Transverse colon (tissue), 4 donors: Measurements from ENCODE around the gene GBX1. TPM values are rescaled to one million over a fixed set of nuclear protein-coding genes. Genes with fewer than 3 reads are reported as not detected.

Experiments used
- DNase-seq: peaks from one replicate; pipeline ENCODE4 v3.0.0-alpha.2; 2019
- H3K27ac ChIP-seq, 4 donors: fragments of 200-600 bp; sonication (generic); 2 replicates each; pipeline ENCODE4 v1.5.1; 2016 to 2018; ENCODE audit warnings: inconsistent platforms in 4 of 4
- H3K27me3 ChIP-seq: fragments of 200-600 bp; sonication (generic); 2 replicates; pipeline ENCODE4 v1.5.1; 2017; ENCODE audit warnings: inconsistent platforms
- H3K36me3 ChIP-seq, 4 donors: fragments of 200-600 bp; sonication (generic); 2 replicates each; pipeline ENCODE4 v1.5.1; 2017 to 2019; ENCODE audit warnings: inconsistent platforms in 4 of 4
- H3K4me1 ChIP-seq, 4 donors: fragments of 200-600 bp; sonication (generic); 2 replicates each; pipeline ENCODE4 v1.5.1; 2017 to 2020; ENCODE audit warnings: inconsistent platforms in 4 of 4
- H3K4me3 ChIP-seq, 4 donors: fragments of 200-600 bp; sonication (generic); 1 replicate in 1 of 4; 2 replicates in 3 of 4; pipeline versions ENCODE4 v1.5.1 to v1.6.1; 2017 to 2019; ENCODE audit warnings: inconsistent platforms in 4 of 4
- H3K9me3 ChIP-seq, 2 donors: fragments of 200-600 bp; sonication (generic); 2 replicates each; pipeline ENCODE4 v1.5.1; 2017 to 2019; ENCODE audit warnings: inconsistent platforms in 2 of 2
- CTCF ChIP-seq, 5 experiments: fragments of 200-600 bp in 3 of 5; fragments of 450-650 bp in 2 of 5; sonication (generic) in 3 of 5; IDR thresholded peaks; 1 replicate in 2 of 5; 2 replicates in 3 of 5; pipeline ENCODE4 v1.5.1; 2016 to 2017; ENCODE audit warnings: antibody characterized with exemption in 5 of 5, inconsistent platforms in 3 of 5, mild to moderate bottlenecking in 2 of 5, moderate library complexity in 1 of 5
- EP300 ChIP-seq: sonication (generic); formaldehyde crosslinking; IDR thresholded peaks from one replicate; pipeline ENCODE4 v1.6.1; 2017; ENCODE audit warnings: antibody characterized with exemption, low read depth
- POLR2A ChIP-seq: fragments of 450-650 bp; IDR thresholded peaks from one replicate; pipeline ENCODE4 v1.6.1; 2016; ENCODE audit warnings: antibody characterized with exemption, mild to moderate bottlenecking, moderate library complexity
- POLR2AphosphoS5 ChIP-seq, 3 donors: sonication (generic); formaldehyde crosslinking; IDR thresholded peaks; one replicate each; pipeline ENCODE4 v1.6.1; 2016; ENCODE audit warnings: antibody characterized with exemption in 3 of 3
- WGBS, 2 donors: methylation state at CpG; one replicate each; pipeline ENCODE4 v1.1.5; 2018; ENCODE audit warnings: low coverage in 1 of 2; 5-methylcytosine and 5-hydroxymethylcytosine counted together
- in situ Hi-C, 4 donors: fragments of 200-750 bp; cut with MboI; loops; one replicate each; pipeline versions ENCODE4 v1.15.0 to v1.15.1; 2017; ENCODE audit warnings: low sequenced_read_pairs in 3 of 4, low pct_ligation_motif_present in 1 of 4, low pct_unique_long_range_greater_than_20kb in 1 of 4
- intact Hi-C: fragments of 100-400 bp; cut with DNase I; formaldehyde crosslinking; loops from one replicate; pipeline ENCODE4 v1.15.1; 2023; ENCODE audit warnings: low total_unique reads
- total RNA-seq, 4 donors: library from RNA; depleted of rRNA; stranded (reverse); fragments of >200 nt; gene quantifications; one replicate each; pipeline ENCODE4 v1.1.0, GENCODE V29; 2016

The GBX1 gene
- total RNA-seq, 4 donors from 2014 or later = not detected

GRCh38 chr7:151131592-151132293 is 35.8 kb downstream of the GBX1 start:
- H3K27ac ChIP-seq = no peak overlapping the region
- intact Hi-C loops (no loop called here), in situ Hi-C loops (no loop called here)
- H3K36me3 ChIP-seq = peaks cover 0 to 30% (median 12%) of the 10 kb centered on the region in 4 donors
- DNase-seq = no peak
- no peak for TF ChIP-seq POLR2A
- TF ChIP-seq POLR2AphosphoS5 (IDR thresholded peaks at IDR 0.05) = no peak
- TF ChIP-seq EP300 = no peak
- TF ChIP-seq CTCF (IDR thresholded peaks at IDR 0.05) = no peak
- 85 to 96% methylated on average over 5 to 19 of the region's 19 CpGs for WGBS, 2 donors
- no peak overlapping the region for H3K4me3 ChIP-seq
- no peaks in the 10 kb centered on the region for H3K27me3 ChIP-seq
- peaks cover 0 to 5% (median 3%) of the 10 kb centered on the region in 4 donors for H3K4me1 ChIP-seq
- H3K9me3 ChIP-seq = no peaks in the 10 kb centered on the region

- no peak overlapping the region for H3K4me3 ChIP-seq
- H3K27me3 ChIP-seq = no peaks in the 10 kb centered on the region
- TF ChIP-seq POLR2A (no peak), CTCF (IDR thresholded peaks at IDR 0.05) (no peak), POLR2AphosphoS5 (IDR thresholded peaks at IDR 0.05) (no peak), EP300 (no peak)
- peaks cover 0 to 26% (median 12%) of the 10 kb centered on the region in 4 donors for H3K36me3 ChIP-seq
- no peak for DNase-seq
- H3K9me3 ChIP-seq = no peaks in the 10 kb centered on the region
- H3K27ac ChIP-seq = no peak overlapping the region
- intact Hi-C loops (no loop called here), in situ Hi-C loops (no loop called here)
- peaks cover 0 to 10% (median 6%) of the 10 kb centered on the region in 4 donors for H3K4me1 ChIP-seq
- WGBS, 2 donors = 81 to 90% methylated on average over 10 to 13 of the region's 13 CpGs
Observed at GRCh38 chr7:151131224-151131591, 36.3 kb downstream of the GBX1 start.

- Histone ChIP-seq H3K27ac (no peak overlapping the region), H3K36me3 (peaks cover 0 to 22% (median 10%) of the 10 kb centered on the region in 4 donors), H3K27me3 (no peaks in the 10 kb centered on the region), H3K4me3 (no peak overlapping the region), H3K4me1 (peaks cover 0 to 15% (median 9%) of the 10 kb centered on the region in 4 donors), H3K9me3 (no peaks in the 10 kb centered on the region)
- in situ Hi-C loops = no loop called here
- no peak for DNase-seq
- intact Hi-C loops = no loop called here
- no peak for TF ChIP-seq CTCF (IDR thresholded peaks at IDR 0.05)
- TF ChIP-seq POLR2AphosphoS5 (IDR thresholded peaks at IDR 0.05) = no peak
- TF ChIP-seq EP300 = no peak
- TF ChIP-seq POLR2A = no peak
- 93 to 97% methylated on average over 9 to 17 of the region's 17 CpGs for WGBS, 2 donors
Observed at GRCh38 chr7:151130741-151131157, 36.7 kb downstream of the GBX1 start.

GRCh38 chr7:151129960-151130591 is 37.4 kb downstream of the GBX1 start:
- intact Hi-C loops = loop anchor here (10.0 kb wide), 1 partner anchor 175 kb away; no protein-coding TSS in a partner anchor
- H3K27me3 ChIP-seq = no peaks in the 10 kb centered on the region
- peaks cover 0 to 20% (median 9%) of the 10 kb centered on the region in 4 donors for H3K36me3 ChIP-seq
- no peak overlapping the region for H3K27ac ChIP-seq
- H3K4me1 ChIP-seq = peaks cover 0 to 21% (median 16%) of the 10 kb centered on the region in 4 donors
- no peak for DNase-seq
- H3K9me3 ChIP-seq = no peaks in the 10 kb centered on the region
- H3K4me3 ChIP-seq = no peak overlapping the region
- 92% methylated on average over 9 of the region's 9 CpGs; no CpG with 5 or more reads in 1 of the 2 donors for WGBS, 2 donors
- TF ChIP-seq POLR2A (no peak), CTCF (IDR thresholded peaks at IDR 0.05) (no peak), POLR2AphosphoS5 (IDR thresholded peaks at IDR 0.05) (no peak), EP300 (no peak)
- in situ Hi-C loops = loop anchor here in 2 of 4 donors (5.0 to 10.0 kb wide), 2 partner anchors 42 to 45 kb away; no protein-coding TSS in a partner anchor
